ENCODE measurements around the gene C3orf70.
"Not testable (repeated sequence)": the region's sequence is repeated elsewhere in the genome, so short reads cannot be mapped to it uniquely, and the experiment has no call there.

The C3orf70 gene

GRCh38 chr3:185151101-185151963 is 1.5 kb downstream of the C3orf70 start:
- no peak for DNase-seq (ENCODE audit: low read depth)

- no peak for DNase-seq (ENCODE audit: low read depth)
These were observed 2.3 kb downstream of the C3orf70 start for GRCh38 chr3:185150561-185150960.

- no peak for DNase-seq (ENCODE audit: low read depth)
These were observed 3.3 kb downstream of the C3orf70 start for GRCh38 chr3:185149591-185149990.

GRCh38 chr3:185145511-185145910 is 7.3 kb downstream of the C3orf70 start:
- no peak for DNase-seq (ENCODE audit: low read depth)

GRCh38 chr3:185144784-185145183 is 8.1 kb downstream of the C3orf70 start:
- no peak for DNase-seq (ENCODE audit: low read depth)

- no peak for DNase-seq (ENCODE audit: low read depth)
These were observed 15.0 kb downstream of the C3orf70 start for GRCh38 chr3:185137821-185138220.

GRCh38 chr3:185134509-185134908 is 18.4 kb downstream of the C3orf70 start:
- DNase-seq (ENCODE audit: low read depth), result no peak

- no peak for DNase-seq (ENCODE audit: low read depth)
These were observed 21.1 kb downstream of the C3orf70 start for GRCh38 chr3:185131602-185132256.

GRCh38 chr3:185129083-185129482 is 23.8 kb downstream of the C3orf70 start:
- DNase-seq (ENCODE audit: low read depth), result no peak

GRCh38 chr3:185126201-185126600 is 26.7 kb downstream of the C3orf70 start:
- no peak for DNase-seq (ENCODE audit: low read depth)

- no peak for DNase-seq (ENCODE audit: low read depth)
These were observed 32.7 kb downstream of the C3orf70 start for GRCh38 chr3:185120126-185120525.

GRCh38 chr3:185115371-185115770 is 37.5 kb downstream of the C3orf70 start:
- DNase-seq (ENCODE audit: low read depth), result no peak

- DNase-seq (ENCODE audit: low read depth), result no peak
These were observed 38.1 kb downstream of the C3orf70 start for GRCh38 chr3:185114756-185115155.

GRCh38 chr3:185112186-185112585 is 40.7 kb downstream of the C3orf70 start:
- no peak for DNase-seq (ENCODE audit: low read depth)

- not testable (repeated sequence) for DNase-seq (ENCODE audit: low read depth)
These were observed 43.8 kb downstream of the C3orf70 start for GRCh38 chr3:185109012-185109411.

GRCh38 chr3:185106256-185106890 is 46.5 kb downstream of the C3orf70 start:
- DNase-seq (ENCODE audit: low read depth), result not testable (repeated sequence)

- no peak for DNase-seq (ENCODE audit: low read depth)
These were observed 49.3 kb downstream of the C3orf70 start for GRCh38 chr3:185103359-185104127.

GRCh38 chr3:185094697-185095096 is 58.2 kb downstream of the C3orf70 start:
- no peak for DNase-seq (ENCODE audit: low read depth)

- no peak for DNase-seq (ENCODE audit: low read depth)
These were observed 59.7 kb downstream of the C3orf70 start for GRCh38 chr3:185093116-185093515.

- DNase-seq (ENCODE audit: low read depth), result no peak
These were observed 62.0 kb downstream of the C3orf70 start for GRCh38 chr3:185090811-185091210.

GRCh38 chr3:185089751-185090150 is 63.1 kb downstream of the C3orf70 start:
- no peak for DNase-seq (ENCODE audit: low read depth)

GRCh38 chr3:185089343-185089742 is 63.5 kb downstream of the C3orf70 start:
- DNase-seq (ENCODE audit: low read depth), result no peak

Data from stimulated activated CD4-positive, alpha-beta T cell treated with anti-CD3 and anti-CD28 coated beads, Interleukin-2, amount 100 ng/mL, for 4 hours (primary cell).